Measurements from ENCODE around the gene SELENOV.

The SELENOV gene

DNA sequence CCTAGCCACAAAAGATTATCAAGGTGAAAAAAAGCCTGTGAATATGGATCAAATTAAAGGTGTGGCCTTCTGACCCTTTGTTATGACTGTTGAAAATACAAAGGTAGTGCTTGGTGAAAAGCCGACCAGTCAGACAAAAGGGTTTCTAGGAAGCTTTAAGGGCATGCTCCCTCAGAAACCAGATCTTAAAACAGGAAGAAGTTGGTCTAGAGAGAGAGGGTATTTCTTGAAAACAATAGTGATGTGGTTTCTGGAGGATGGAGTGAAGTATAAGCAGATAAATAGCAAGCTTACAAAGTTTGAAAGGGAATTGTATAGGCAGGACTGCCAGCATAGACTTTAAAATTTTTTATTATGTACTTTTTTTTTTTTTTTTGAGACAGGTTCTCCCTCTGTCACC, 30.0 kb downstream of the SELENOV start:
- Histone ChIP-seq H3K4me1 (ENCODE audit: insufficient read depth, low read length) (0 out of 2 replicates have a peak, but pooled peaks cover 9% of the 10 kb centered on the region), H3K9ac (ENCODE audit: low read depth, low read length) (no peak overlapping the region), H3K9me3 (ENCODE audit: control insufficient read depth, insufficient read depth, low read length) (no peaks in the 10 kb centered on the region), H3K36me3 (ENCODE audit: insufficient read depth, low read length) (no peaks in the 10 kb centered on the region)

DNA sequence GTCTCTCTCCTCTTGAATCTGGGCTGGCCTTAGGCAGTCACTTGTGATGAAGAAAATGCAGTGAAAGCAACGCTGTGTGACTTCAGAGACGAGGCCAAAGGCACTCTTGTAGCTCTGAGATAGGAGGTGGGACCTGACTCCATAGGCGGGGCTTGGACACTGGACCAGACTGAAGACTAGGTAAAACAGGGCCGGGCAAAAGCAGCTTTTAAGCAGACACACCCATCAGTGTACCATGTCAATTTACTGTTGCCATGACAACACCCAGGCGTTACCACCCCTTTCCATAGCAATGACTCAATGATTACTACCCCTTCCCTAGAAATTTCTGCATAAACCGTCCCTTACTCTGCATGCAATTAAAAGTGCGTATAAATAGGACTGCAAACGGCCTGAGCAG, 31.7 kb downstream of the SELENOV start:
- H3K4me1 ChIP-seq (ENCODE audit: insufficient read depth, low read length), result 0 out of 2 replicates have a peak, but pooled peaks cover 9% of the 10 kb centered on the region
- H3K36me3 ChIP-seq (ENCODE audit: insufficient read depth, low read length), result no peaks in the 10 kb centered on the region
- no peak overlapping the region for H3K9ac ChIP-seq (ENCODE audit: low read depth, low read length)
- no peaks in the 10 kb centered on the region for H3K9me3 ChIP-seq (ENCODE audit: control insufficient read depth, insufficient read depth, low read length)

DNA sequence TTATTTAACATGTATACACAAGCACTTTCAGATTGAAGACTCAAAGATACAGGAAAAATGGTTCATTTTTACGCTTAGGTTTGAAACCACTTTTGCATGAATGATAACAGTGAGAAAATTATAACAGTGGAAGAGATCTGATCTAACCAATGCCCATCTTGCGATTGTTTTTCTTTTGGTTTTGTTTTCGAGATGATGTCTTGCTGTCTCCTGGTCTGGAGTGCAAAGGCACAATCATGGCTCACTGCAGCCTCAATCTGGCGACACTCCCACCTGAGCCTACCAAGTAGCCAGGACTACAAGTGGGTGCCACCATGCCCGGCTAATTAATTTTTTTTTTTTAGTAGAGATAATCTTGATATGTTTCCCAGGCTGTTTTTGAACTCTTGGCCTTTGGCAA, 35.3 kb downstream of the SELENOV start:
- H3K9me3 ChIP-seq (ENCODE audit: control insufficient read depth, insufficient read depth, low read length), result no peaks in the 10 kb centered on the region
- no peak overlapping the region for H3K9ac ChIP-seq (ENCODE audit: low read depth, low read length)
- H3K36me3 ChIP-seq (ENCODE audit: insufficient read depth, low read length), result no peaks in the 10 kb centered on the region
- H3K4me1 ChIP-seq (ENCODE audit: insufficient read depth, low read length), result no peaks in the 10 kb centered on the region

DNA sequence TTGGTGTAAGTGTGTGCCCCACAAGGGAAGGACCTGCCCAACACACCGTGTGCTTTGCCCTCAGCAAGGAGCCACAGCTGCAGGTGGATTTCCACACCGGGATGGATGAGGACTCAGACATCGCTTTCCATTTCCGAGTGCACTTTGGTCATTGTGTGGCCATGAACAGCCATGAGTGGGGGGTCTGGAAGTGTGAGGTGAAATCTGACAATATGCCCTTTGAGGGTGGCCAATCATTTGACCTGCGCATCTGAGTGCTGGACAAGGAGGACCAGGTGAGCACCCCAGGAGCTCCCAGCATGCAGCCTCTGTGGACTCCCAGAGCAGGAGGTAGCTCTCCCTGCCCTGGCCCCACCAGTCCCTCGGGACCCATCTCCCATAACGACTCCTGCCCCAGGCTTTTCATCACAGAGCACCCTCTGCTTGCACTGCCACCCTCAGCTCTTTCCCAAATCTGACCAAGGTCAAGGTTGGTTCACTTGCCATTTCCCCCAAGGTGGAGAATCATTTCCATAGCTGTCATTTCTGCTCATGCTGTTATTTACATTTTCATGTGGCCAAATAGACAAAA, 38.2 kb downstream of the SELENOV start:
- no peak overlapping the region for H3K9ac ChIP-seq (ENCODE audit: low read depth, low read length)
- H3K9me3 ChIP-seq (ENCODE audit: control insufficient read depth, insufficient read depth, low read length), result no peaks in the 10 kb centered on the region
- no peaks in the 10 kb centered on the region; the same call in 1 of the 2 replicates for H3K4me1 ChIP-seq (ENCODE audit: insufficient read depth, low read length)
- no peaks in the 10 kb centered on the region for H3K36me3 ChIP-seq (ENCODE audit: insufficient read depth, low read length)

DNA sequence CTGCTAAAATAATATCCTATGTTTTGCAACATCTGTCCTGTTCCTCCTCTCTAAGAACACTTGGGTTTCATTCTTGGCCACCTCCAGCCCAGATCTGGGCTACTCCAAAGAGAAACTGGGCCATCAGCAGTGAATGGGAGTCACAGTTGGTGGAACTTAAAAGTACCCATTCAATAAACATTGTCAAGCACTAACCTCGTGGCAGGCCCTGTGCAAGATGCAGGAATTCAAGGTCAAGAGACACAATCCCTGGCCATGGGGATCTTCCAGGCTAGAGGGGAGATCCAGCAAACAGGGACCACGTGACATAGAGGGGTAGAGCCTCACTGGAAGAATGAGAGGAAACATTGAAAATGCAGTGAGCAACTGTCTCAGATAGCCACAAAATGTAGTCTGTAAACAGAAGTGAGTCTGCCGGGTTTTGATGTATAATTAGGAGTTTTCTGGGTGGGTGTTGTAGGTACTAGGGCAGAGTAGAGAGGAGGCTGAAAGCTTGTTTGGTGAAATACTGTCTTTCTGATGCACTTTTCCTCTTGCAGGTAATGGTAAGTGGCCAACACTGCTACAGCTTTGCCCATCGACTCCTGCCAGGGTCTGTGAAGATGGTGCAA, 39.9 kb downstream of the SELENOV start:
- Histone ChIP-seq H3K9me3 (ENCODE audit: control insufficient read depth, insufficient read depth, low read length) (no peaks in the 10 kb centered on the region), H3K4me1 (ENCODE audit: insufficient read depth, low read length) (no peaks in the 10 kb centered on the region; the same call in 1 of the 2 replicates), H3K9ac (ENCODE audit: low read depth, low read length) (no peak overlapping the region), H3K36me3 (ENCODE audit: insufficient read depth, low read length) (no peaks in the 10 kb centered on the region)

DNA sequence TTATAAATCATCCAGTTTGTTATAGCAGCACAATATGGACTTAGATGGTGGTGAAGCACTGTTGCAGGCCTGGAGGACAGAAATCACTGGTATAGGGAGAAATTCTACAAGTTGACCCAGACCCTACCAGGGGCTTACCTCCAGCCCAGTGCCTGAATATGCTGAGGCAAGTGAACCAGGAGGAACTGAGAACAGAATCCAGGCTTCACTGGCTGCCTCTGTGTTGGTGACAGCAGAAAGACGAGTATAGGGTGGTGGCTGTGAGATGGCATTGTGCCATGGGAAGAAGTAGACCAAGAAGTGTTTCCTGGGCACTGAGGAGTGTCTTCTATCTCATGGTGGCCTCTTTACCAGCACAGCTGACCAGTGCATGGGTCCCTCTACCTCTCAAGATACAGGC, 40.9 kb downstream of the SELENOV start:
- no peaks in the 10 kb centered on the region for H3K9me3 ChIP-seq (ENCODE audit: control insufficient read depth, insufficient read depth, low read length)
- no peak overlapping the region for H3K9ac ChIP-seq (ENCODE audit: low read depth, low read length)
- H3K36me3 ChIP-seq (ENCODE audit: insufficient read depth, low read length), result no peaks in the 10 kb centered on the region
- no peaks in the 10 kb centered on the region; the same call in 1 of the 2 replicates for H3K4me1 ChIP-seq (ENCODE audit: insufficient read depth, low read length)

DNA sequence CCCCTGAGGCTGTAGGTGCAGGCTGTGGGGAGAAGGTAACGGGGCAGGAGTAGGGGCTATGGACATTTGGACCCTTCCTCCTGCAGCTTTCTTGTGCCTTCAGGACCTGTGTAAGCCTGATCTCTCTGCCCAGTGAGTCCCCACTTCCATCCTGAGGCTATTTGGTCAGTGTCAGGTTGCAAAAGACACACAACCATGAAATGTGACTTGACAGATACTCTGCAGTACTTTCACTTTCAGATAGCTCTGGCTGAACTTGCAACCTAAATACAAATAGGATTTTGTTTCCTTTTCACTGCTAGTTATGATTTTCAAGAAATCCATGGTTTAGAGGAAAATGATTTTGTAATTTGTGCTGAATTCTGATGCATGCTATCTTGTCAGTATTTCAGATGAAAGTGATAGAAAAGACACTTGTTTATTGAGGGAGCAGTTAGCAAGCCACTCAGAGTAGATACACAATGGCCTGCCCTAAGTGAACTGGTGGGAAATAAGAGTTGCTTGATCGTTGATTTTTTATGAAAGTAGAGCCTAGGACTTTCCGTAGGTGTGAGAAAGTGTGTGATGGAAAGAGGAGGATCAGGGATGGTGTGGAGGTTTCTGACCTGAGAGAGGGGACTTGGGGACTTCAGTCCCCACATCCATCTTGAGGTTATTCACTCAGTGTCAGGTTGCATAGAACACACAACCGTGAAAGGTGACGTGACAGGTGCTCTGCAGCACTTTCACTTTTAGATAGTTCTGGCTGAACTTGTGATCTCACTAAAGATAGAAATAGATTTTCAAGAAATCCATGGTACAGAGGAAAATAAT, 43.1 kb downstream of the SELENOV start:
- no peak overlapping the region for H3K9ac ChIP-seq (ENCODE audit: low read depth, low read length)
- H3K36me3 ChIP-seq (ENCODE audit: insufficient read depth, low read length), result no peaks in the 10 kb centered on the region
- peaks cover 1% of the 10 kb centered on the region; the same call in 1 of the 2 replicates for H3K4me1 ChIP-seq (ENCODE audit: insufficient read depth, low read length)
- H3K9me3 ChIP-seq (ENCODE audit: control insufficient read depth, insufficient read depth, low read length), result no peaks in the 10 kb centered on the region

DNA sequence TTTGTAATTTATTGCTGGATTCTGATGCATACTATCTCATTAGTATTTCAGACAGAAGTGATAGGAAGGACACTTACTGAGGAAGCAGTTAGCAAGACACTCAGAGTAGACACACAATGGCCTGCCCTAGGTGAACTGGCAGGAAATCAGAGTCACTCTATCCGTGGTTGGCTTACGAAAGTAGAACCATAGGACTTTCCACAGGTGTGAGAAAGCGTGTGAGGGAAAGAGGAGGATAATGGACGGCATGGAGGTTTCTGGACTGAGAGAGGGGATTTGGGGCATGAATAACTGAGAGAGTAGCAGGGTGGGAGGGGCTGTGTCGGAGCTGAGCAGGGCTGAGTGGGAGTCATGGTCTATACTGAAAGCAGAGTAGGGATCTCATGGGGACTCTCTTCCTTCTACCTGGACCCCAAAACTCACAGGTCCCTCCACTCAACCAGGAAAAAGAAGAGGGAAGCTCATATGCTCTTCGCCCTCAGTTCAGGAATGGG, 43.7 kb downstream of the SELENOV start:
- Histone ChIP-seq H3K9ac (ENCODE audit: low read depth, low read length) (no peak overlapping the region), H3K9me3 (ENCODE audit: control insufficient read depth, insufficient read depth, low read length) (no peaks in the 10 kb centered on the region)

DNA sequence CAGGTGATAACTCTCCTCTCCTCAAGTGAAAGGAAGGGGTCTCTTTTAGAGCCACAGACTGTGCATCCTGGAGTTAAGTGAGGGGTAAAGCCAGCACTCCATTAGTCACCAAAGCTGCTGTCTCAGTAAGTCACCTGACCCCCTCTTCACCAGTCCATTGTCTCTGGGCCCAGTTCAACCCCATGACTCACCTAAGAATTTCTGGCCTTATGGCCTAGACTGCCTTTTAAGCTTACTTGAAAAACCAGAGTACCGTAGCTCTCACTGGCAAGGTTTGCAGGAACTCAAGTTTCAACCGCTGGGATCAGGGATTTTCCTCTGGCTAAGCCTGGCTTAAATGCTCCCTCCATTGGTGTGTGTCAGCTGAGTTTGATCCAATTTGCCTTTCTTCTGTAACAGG, 48.5 kb downstream of the SELENOV start:
- H3K36me3 ChIP-seq (ENCODE audit: insufficient read depth, low read length), result no peaks in the 10 kb centered on the region
- H3K4me1 ChIP-seq (ENCODE audit: insufficient read depth, low read length), result peaks cover 10% of the 10 kb centered on the region; the same call in 1 of the 2 replicates
- H3K9ac ChIP-seq (ENCODE audit: low read depth, low read length), result no peak overlapping the region
- H3K9me3 ChIP-seq (ENCODE audit: control insufficient read depth, insufficient read depth, low read length), result no peaks in the 10 kb centered on the region

More for the DNA sequence above, 43.7 kb downstream of the SELENOV start:
- Histone ChIP-seq H3K36me3 (ENCODE audit: insufficient read depth, low read length) (no peaks in the 10 kb centered on the region), H3K4me1 (ENCODE audit: insufficient read depth, low read length) (peaks cover 8% of the 10 kb centered on the region; the same call in 1 of the 2 replicates)

DNA sequence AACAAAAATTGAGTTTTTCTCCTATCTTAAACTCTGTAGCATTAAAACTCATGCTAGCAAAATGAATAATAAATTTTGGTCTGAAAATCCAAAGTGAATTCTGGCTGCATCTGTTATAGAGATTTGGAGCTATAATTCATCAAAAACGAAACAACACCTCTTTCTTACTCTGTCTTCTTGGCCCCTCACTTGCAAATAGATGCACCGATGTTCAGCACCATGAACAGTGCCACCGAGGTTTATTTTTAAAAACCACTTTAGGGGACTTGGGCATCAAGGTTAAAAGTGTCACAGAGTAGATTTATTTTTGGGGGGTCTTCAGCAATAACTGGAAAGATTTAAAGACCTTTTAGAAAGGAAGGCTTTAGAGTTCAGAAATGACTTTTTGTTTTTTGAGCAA, 51.1 kb downstream of the SELENOV start:
- Histone ChIP-seq H3K9me3 (ENCODE audit: control insufficient read depth, insufficient read depth, low read length) (no peaks in the 10 kb centered on the region), H3K36me3 (ENCODE audit: insufficient read depth, low read length) (no peaks in the 10 kb centered on the region), H3K4me1 (ENCODE audit: insufficient read depth, low read length) (peaks cover 10% of the 10 kb centered on the region; the same call in 1 of the 2 replicates), H3K9ac (ENCODE audit: low read depth, low read length) (no peak overlapping the region)

DNA sequence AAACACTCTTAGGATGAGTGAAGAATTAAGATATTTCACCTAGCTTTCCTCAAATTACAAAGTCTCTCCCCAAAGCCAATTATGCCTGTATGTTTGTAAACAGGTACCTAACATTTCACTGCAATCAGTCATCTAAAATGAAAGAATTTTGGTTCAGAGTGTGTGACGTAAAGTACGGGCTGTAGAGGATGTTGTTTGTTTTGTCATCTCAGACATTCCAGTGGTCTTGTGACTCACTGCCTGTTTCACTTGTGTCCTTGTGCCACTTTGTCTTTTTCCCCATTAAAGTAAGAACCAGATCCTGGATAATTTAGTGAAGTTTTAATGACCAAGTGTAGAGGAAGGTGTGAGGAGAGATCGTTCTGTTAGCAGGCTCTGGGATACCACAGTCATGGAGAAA, 53.7 kb downstream of the SELENOV start:
- no peak overlapping the region for H3K9ac ChIP-seq (ENCODE audit: low read depth, low read length)
- H3K9me3 ChIP-seq (ENCODE audit: control insufficient read depth, insufficient read depth, low read length), result no peaks in the 10 kb centered on the region; the same call in 1 of the 2 replicates
- no peaks in the 10 kb centered on the region for H3K36me3 ChIP-seq (ENCODE audit: insufficient read depth, low read length)
- peaks cover 3% of the 10 kb centered on the region; the same call in 1 of the 2 replicates for H3K4me1 ChIP-seq (ENCODE audit: insufficient read depth, low read length)
